ENCODE measurements around the gene HACD2.

The HACD2 gene

DNA sequence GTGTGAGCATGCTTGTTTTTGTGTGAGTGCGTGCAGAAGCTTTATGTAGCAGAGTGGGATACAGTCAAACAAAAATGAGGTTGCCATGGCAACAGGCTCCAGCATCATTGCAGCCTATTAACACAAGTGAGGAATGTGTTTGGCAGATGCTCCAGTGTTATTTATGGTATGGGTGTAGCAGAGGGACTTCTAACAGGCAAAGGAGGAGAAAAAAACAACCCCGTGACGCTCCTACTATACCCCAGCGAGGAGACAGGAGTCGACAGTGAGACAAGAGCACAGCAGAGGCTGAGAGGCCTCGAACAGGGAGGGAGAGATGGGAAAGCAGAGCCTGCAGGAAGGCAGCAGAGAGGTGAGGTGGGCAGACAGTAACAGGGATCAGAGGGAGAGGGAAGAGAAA, 140.8 kb downstream of the HACD2 start:
- no peak for DNase-seq

- no peak for DNase-seq
These were observed 141.9 kb downstream of the HACD2 start for GRCh38 chr3:123442908-123443307.

- no peak for DNase-seq
These were observed 142.7 kb downstream of the HACD2 start for GRCh38 chr3:123442125-123442524.

All from central memory CD4-positive, alpha-beta T cell (primary cell).